Muscle of arm (tissue), 12 donors: ENCODE data around the gene LOXL4. TPM values are rescaled to one million over a fixed set of nuclear protein-coding genes. Genes with fewer than 3 reads are reported as not detected.

Source experiments
- DNase-seq: peaks from one replicate; pipeline ENCODE4 v3.0.0-alpha.2; 2013
- polyA plus RNA-seq, 12 donors: library from polyadenylated mRNA; unstranded; fragments of 120-200 nt; gene quantifications; one replicate each; pipeline ENCODE4 v1.2.1, GENCODE V29; 2013; ENCODE audit not compliant: insufficient read length in 12 of 12

The LOXL4 gene
- polyA plus RNA-seq, 12 donors = 6.7 to 13.4 (median 11.2) TPM; not detected in 1

DNA sequence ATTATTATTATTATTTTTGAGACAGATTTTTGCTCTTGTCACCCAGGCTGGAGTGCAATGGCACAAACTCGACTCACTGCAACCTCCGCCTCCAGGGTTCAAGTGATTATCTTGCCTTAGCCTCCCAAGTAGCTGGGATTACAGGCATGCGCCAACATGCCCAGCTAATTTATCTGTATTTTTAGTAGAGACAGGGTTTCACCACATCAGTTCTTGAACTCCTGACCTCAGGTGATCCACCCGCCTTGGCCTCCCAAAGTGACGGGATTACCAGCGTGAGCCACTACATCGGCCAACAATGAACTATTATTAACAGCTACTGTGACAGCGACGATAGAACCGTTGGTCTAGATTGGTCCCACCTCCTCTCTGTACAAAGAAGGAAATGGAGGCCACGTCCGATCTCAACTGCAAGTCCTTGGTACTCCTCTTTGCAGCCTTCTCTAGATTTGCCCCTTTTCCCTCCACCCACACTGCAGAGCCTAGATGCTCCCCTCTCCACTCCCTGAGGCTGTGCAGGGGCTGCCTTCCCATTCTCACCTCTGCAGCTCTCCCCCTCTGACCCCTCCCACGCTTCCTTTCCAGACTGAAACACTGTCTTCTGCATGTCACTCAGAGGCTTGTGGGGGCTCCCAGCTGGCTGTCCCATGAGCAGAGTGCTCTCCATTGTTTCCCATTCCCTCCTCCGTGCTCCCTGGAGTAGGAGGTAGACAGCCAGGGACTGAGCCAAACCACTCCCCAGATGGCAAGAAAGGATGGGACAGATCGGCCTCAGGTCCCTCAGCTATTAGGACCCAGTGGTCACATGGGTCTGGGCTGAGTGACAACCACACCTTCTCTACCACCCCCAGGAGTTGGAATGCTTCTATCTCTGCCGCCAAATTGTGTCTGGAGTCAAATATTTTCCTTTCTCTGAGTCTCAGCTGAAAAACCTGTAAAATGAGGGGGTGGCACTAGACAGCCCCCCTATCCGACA, 2.3 kb downstream of the LOXL4 start:
- no peak for DNase-seq

DNA sequence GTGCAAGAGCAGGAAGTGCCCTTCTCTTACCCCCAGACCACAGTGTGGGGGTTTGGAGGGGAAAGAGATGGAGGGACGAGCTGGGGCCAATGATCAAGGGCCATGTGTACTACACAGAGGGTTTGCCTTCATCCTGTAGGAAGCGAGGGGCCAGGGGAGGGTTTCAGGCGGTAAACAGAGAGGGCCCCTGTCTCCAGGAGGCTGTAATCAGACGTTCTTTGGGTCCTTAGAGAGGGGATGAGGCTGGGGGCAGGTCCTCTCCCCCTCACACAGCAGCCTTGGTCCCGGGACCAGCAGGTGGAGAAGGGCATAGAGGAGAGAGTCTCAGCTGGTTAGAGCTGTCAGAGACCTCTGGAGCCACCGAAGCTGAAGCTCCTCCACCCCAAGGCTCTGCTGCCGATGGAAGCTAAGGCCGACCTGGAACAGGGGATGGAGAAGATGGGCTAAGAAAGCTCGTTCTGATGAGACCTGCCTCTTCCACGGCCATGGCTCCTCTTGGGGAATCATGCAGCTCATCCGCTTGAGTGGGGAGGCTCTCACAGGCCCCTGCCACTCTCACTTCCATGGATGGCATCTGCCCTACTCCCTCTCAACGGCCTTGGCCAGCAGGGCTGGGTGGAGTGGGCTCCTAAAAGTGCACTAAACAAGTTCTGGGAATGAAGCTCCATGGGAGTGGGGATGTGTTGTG, 3.5 kb downstream of the LOXL4 start:
- DNase-seq = no peak

DNA sequence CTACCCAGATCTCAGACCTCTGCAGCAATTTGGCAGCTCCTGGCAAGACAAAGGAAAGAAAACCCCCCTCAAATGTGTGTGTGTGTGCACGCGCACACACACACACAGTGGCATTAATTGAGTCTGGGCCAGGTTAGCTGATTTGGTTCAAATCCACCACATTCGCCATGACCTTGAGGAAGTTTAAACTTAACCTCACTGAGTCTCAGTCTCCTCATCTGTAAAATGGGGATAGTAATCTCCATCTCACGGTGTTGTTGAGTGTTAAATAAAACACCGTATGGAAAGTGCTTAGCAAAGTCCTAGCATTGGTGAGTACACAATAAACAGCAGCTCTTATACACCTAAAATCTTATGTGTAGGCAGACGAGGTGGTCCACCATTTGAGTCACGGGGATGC, 4.9 kb downstream of the LOXL4 start:
- DNase-seq = no peak

DNA sequence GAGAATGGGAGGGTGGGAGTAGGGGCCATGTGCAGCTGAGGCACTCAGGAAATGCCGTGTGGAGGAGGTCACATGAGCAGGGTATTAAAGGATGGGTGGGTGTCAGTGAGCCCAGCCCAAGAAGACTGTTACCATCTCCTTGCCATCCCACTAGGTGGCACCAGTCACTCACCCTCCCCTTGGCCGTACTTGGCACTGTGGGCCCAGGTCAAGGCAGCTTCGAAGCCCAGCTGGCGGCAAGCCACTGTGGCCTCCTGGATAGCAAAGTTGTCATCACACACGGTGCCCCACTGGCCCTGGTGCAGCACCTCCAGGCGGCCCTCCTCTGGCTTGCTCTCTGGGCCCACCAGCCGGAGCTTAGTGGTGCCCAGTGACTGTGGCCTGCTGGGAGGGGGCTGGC, 5.4 kb downstream of the LOXL4 start:
- DNase-seq = no peak

GRCh38 chr10:98261436-98262277, 6.3 kb downstream of the LOXL4 start:
- DNase-seq = no peak

GRCh38 chr10:98260752-98261151, 7.2 kb downstream of the LOXL4 start:
- DNase-seq = no peak

GRCh38 chr10:98260350-98260749, 7.6 kb downstream of the LOXL4 start:
- no peak for DNase-seq

DNA sequence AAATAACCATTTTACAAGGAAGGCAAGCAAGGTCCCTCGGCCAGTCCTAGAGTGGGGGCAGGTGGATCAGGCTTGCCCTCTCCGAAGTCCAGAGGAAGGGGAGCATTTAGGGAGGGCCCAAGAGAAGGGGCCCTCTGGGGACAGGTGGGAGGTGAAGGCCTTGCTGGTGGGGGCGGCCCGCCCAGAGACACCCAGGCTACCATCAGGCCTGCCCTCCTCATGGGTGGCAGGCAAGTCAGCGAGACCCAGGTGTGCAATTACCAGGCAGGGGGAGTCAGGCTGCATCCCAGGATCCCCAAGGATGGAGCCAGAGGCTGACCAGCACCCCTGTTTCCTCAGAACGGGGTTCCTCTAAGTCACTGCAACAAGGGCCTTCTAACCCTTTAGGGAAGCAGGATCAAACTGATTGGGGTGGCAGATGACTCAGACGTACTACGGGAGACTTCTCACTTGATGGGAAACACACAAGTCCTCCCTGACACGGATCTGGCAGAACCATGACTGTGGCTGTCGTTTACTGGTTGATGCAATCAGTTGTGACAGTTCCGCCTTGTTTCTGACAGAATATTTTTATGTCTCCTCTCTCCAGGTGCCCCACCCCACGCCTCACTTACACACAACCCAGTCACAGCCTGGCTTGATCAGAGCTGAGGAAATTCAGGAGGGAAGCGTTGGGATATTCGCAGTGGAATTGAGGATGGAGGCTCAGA, 8.2 kb downstream of the LOXL4 start:
- no peak for DNase-seq

DNA sequence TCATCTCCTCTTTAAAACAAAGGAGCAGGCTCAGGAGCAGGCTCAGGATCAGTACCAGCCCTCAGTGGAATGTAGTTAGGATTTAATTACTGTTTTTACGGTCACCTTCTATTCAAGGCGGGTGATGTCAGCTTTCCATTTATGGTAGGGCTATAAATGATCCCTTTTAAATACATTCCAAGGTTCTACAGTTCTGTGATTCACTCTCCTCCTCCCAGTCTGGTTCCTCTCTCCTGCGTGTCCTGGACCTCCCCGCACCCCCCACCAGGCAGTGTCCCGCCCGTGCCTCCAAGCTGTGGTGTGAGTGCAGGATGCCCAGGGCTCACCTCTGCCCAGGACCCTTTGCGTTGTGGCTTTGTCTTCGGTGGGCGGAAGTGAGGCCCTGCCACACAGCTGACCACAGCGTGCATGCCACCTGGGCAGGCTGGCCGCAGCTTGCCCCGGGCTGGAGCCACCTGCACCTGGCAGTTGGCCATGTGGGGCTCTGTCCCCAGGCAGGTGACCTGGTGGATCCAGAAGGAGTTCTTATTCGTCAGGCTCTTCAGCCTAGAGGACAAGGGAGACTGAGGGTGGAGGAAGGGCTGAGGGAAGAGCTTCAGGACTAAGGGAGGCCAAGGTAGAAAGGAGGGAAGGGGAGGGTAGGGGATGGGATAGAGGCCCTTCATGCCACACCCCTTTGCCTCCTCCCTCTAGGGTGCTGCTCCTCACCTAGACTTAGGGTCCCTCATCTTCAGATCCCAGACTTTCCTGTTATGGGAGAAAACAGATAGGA, 9.1 kb downstream of the LOXL4 start:
- DNase-seq = no peak

DNA sequence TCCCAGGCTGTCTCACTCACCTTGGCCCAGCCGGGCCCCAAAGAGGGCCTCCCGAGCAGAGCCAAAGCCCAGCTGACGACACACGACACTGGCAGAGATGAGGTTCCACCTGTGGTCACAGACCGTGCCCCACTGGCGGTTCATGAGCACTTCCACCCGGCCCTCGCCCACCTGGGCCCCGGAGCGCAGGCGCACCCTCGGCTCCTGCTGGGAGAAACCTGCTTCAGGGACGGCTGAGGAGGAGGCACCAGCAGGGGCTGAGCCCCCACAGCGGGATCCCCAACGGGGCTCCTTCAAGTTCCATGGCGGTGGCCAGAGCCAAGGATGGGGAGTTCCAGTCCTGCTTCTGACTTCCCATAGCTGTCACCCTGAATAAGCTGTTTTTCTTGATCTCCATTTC, 10.0 kb downstream of the LOXL4 start:
- no peak for DNase-seq

- no peak for DNase-seq
These were observed 10.8 kb downstream of the LOXL4 start for GRCh38 chr10:98257198-98257597.

DNA sequence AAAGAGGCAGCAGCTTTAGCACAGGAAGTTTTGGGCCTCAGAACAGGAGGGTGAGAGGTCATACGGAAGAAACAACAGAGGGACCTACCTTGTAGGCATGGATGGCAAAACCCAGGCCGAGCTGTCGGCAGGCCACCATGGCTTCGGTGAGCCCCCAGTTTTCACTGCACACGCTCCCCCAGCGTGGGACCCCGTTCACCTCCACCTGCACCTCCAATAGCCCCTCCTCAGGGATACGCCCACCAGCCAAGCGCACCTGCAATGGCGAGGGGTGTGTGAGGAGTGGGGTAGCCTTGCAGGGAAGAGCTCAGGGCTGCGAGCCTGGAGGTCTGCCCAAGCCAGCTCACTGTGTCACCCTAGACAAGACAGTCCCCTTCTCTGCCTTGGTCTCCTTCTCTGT, 11.3 kb downstream of the LOXL4 start:
- DNase-seq = no peak

DNA sequence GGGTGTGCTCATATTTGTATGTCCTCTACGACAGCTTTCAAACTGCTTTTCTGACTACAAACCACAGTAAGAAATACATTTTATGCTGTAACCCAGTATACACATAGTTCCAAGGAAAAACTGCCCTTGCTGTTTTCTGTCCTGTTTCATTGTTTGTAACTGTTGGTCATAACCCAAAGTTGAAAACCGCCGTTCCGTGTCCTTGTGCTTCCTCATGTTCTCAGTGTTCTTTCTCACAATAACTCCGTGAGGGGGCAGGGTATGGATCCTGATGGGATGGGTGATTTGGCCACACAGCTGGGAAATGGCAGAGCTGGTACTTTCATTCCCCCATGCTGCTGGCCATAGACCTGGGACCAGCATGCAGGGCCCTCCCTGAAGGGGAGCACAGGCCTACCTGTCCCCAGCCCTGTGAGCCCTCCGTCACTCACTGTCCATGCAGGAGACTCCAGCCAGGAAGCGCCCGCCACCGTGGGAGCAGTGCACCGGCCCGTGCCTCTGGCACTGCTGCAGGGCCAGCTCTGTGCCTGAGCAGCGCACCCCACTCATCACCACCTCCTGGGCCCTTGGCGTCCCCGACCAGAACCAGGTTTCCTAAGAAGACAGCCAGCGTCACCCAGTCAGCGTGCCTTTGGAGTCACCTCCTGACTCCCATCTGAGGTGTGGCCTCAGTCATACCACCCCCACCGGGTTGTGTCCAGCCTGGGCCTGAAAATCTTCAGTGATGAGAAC, 12.7 kb downstream of the LOXL4 start:
- no peak for DNase-seq

- DNase-seq = no peak
These were observed 13.6 kb downstream of the LOXL4 start for GRCh38 chr10:98254234-98254974.

DNA sequence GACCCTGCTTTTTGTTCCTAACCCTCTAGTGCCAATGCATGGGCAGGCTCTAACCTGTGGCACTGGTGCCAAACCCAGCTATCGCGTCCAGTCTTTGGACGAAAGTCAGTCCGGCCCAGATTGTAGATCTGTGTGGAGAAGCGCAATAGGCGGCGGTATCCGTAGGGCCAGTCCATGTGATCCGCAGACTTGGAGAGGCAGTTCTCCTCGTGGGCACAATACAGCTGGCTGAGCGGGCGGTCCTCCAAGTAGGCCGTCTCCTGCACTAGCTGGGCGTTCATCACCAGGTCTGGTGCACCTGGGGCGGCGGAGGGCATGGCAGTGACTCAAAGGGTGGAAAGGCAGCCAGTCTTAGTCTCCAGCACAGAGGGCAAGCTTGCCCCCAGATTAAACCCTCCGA, 14.5 kb downstream of the LOXL4 start:
- no peak for DNase-seq

- no peak for DNase-seq
These were observed 15.5 kb downstream of the LOXL4 start for GRCh38 chr10:98252464-98252863.

GRCh38 chr10:98251399-98251798, 16.6 kb downstream of the LOXL4 start:
- no peak for DNase-seq

DNA sequence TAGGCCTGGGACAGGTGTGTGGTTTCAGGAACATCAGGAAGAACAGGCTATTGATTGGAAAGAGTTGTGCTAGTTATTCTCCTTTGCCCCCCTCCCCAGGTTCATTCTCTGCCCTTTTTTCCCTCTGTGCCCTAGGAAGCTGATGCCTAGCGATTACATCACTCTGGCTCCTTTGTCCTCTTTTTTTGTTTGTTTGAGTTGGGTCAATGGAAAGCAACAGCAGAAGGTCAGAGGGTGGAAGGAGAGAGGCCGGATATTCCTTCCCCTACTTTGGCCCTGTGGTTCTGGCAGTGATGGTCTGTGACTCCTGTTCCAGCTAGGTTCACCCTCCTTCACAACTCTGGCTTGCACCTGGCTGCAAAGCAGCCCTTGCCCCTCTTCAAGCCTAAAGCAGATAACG, 18.9 kb downstream of the LOXL4 start:
- DNase-seq = no peak

- DNase-seq = no peak
These were observed 20.0 kb downstream of the LOXL4 start for GRCh38 chr10:98248018-98248417.
